ENCODE data around the gene CSPG4.
"Not testable (repeated sequence)": the region's sequence is repeated elsewhere in the genome, so short reads cannot be mapped to it uniquely, and the experiment has no call there.

Gene CSPG4

GRCh38 chr15:75682181-75683135 lies 30.2 kb downstream of the CSPG4 start:
- no peak for DNase-seq (ENCODE audit: extremely low spot score)
- POLR2A ChIA-PET, result no interaction called here
- CTCF ChIA-PET, result interaction anchor here (0.7 to 7.1 kb wide), 8 partner anchors 11 to 315 kb away, joined by 3 to 33 read pairs (median 6); partner anchors contain the start of gene MAN2C1
- TF ChIP-seq, protein P1, sequence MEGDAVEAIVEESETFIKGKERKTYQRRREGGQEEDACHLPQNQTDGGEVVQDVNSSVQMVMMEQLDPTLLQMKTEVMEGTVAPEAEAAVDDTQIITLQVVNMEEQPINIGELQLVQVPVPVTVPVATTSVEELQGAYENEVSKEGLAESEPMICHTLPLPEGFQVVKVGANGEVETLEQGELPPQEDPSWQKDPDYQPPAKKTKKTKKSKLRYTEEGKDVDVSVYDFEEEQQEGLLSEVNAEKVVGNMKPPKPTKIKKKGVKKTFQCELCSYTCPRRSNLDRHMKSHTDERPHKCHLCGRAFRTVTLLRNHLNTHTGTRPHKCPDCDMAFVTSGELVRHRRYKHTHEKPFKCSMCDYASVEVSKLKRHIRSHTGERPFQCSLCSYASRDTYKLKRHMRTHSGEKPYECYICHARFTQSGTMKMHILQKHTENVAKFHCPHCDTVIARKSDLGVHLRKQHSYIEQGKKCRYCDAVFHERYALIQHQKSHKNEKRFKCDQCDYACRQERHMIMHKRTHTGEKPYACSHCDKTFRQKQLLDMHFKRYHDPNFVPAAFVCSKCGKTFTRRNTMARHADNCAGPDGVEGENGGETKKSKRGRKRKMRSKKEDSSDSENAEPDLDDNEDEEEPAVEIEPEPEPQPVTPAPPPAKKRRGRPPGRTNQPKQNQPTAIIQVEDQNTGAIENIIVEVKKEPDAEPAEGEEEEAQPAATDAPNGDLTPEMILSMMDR (IDR thresholded peaks at IDR 0.05; ENCODE audit: control extremely low read depth, extremely low read depth, low read depth, missing control alignments), result no peak

DNA sequence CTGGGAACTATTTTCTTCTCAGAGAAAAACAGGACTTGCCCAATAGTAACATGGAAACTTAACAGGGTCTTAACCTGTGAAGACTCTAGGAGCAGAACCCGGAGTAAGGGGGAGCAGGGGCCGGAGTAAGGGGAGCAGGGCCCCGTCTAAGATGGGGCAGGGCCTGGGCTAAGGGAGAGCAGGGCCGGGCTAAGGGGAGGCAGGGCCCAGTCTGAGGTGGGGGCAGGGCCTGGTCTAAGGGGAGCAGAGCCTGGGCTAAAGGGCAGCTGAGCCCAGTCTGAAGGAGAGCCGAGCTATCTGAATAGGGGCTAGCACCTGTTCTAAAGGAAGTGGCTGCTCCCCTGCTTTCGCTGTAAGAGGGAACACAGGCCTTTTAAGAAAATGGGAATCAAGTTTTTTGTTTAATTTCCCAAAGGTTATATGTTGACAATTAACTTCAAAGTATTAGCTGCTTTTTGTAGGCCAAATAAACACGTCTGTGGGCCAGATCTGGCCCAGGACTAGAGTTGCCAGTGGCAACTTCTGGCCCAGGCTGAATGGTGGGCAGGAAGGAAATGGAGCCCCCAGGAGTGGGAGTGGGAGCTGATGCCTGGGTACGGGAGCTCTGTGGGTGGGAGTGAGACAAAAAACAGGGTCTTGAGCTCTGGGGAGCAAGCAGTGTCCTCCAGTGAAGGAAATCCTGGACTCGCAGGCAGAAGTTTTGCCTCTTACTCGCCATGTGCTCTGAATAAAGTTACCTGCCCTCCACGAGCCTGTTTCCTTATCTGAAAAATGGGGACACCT lies 32.5 kb downstream of the CSPG4 start:
- TF ChIP-seq, protein P1 (IDR thresholded peaks at IDR 0.05; ENCODE audit: control extremely low read depth, extremely low read depth, low read depth, missing control alignments), result no peak
- CTCF ChIA-PET, result interaction anchor here (1.0 to 7.1 kb wide), 3 partner anchors 53 to 312 kb away, joined by 3 to 33 read pairs (median 6); partner anchors contain the start of gene MAN2C1
- POLR2A ChIA-PET, result no interaction called here
- DNase-seq (ENCODE audit: extremely low spot score), result no peak

DNA sequence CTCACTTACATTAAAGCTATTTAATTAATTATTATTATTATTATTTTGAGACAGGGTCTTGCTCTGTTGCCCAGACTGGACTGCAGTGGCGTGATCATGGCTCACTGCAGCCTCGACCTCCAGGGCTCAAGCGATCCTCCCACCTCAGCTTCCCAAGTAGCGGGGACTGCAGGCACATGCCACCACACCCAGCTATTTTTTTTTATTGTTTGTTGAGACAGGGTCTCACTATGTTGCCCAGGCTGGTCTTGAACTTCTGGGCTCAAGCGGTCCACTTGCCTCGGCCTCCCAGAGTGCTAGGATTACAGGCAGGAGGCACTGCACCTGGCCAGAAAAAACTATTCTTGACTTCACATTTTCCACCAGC lies 34.3 kb downstream of the CSPG4 start:
- POLR2A ChIA-PET; DNase-seq (ENCODE audit: extremely low spot score): not testable (repeated sequence)
- CTCF ChIA-PET, result interaction anchor here (1.4 to 1.6 kb wide), 2 partner anchors 17 to 123 kb away, joined by 3 to 4 read pairs; no protein-coding TSS in a partner anchor

DNA sequence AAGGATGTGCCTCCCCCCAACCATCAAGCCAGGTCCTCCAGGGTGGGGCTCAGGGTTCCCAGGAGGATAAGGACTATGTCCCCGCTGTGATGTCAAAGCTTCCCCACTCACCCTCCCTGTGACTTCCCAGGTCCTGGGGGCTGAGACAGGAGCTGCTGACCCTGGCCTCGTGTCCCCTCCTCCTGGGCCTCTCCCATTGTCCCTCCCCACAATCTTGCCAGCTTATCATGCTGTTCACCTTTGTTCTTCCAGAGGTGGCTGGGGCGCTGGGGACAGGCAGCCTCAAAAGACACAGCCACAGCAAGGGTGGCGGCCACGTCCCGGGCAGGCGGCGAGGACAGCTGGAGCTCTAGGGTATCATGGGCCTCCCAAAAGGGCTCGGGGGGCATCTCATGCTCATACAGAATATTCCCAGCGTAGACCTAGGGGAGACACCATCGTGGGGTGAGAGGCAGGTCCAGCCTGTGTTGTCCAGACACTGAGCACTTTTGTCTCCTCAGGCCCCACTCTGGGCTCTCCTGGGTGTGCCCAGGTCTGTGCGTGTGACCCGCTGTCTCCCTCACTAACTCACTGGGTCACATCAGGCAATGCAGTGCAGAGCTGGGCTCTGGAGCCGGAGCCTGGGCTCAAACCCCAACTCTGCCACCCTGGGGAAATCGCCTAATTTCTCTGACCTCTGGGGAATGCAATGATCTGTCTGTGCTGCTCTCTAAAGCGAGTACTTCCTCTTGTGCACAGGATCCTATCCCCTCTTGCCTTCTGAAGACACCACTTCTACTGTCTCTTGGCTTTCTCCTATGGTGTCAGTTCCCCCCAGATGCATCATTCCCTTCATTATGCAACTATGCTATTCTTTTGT lies 35.0 kb downstream of the CSPG4 start:
- no peak for DNase-seq (ENCODE audit: extremely low spot score)
- CTCF ChIA-PET, result interaction anchor here (1.1 to 3.7 kb wide), 4 partner anchors 8 to 169 kb away, joined by 3 to 16 read pairs (median 4); no protein-coding TSS in a partner anchor
- POLR2A ChIA-PET, result no interaction called here
- TF ChIP-seq, protein P1 (IDR thresholded peaks at IDR 0.05; ENCODE audit: control extremely low read depth, extremely low read depth, low read depth, missing control alignments), result no peak

DNA sequence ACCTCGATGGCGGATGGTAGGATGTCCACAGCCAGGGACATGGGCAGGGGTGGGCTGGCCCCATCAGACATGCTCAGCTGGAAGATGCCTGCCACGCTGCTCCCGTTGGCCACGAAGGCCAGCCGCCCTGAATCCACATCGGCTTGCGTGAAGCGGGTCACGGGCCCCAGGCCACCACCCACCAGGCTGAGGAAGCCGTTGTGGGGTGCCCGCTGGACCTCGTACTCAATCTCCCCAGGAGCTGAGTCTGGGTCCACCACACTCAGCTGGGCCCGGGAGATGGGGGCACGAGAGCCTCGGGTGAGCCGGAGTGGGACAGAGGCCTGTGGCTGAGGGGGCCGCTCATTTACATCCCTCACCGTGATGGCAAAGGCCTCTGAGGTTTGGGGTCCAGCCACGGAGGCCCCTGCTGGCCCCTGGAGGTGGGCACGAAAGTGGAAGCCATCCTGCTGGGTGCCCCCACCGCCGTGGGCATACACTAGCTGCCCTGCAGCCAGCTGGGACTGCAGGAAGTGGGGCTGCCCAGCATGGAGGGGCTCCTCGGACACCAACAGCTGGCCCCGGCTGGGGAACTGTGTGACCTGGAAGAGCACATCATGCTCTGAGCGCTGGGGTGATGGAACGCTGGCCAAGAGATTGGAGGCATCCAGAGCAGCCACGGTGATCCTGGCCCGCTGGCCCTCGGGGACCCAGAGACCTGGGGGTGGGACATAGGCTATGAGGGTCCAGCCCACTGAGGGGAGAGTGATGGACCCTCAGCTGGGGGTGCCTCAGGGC lies 35.8 kb downstream of the CSPG4 start:
- no peak for DNase-seq (ENCODE audit: extremely low spot score)
- TF ChIP-seq, protein P1 (IDR thresholded peaks at IDR 0.05; ENCODE audit: control extremely low read depth, extremely low read depth, low read depth, missing control alignments), result no peak
- ChIA-PET POLR2A (no interaction called here), CTCF (interaction anchor here (0.7 to 3.7 kb wide), 6 partner anchors 7 to 168 kb away, joined by 3 to 16 read pairs (median 3); no protein-coding TSS in a partner anchor)
